CD4-positive, alpha-beta T cell treated with Interferon gamma for 1 hour (primary cell): ENCODE results near the gene CHRNA9.
"Not testable (repeated sequence)": the region's sequence is repeated elsewhere in the genome, so short reads cannot be mapped to it uniquely, and the experiment has no call there.

Experiments used
- DNase-seq: peaks from one replicate; pipeline ENCODE4 v3.0.0-alpha.2; 2020

The CHRNA9 gene

GRCh38 chr4:40392241-40392640 is 57.1 kb downstream of the CHRNA9 start:
- not testable (repeated sequence) for DNase-seq

DNA sequence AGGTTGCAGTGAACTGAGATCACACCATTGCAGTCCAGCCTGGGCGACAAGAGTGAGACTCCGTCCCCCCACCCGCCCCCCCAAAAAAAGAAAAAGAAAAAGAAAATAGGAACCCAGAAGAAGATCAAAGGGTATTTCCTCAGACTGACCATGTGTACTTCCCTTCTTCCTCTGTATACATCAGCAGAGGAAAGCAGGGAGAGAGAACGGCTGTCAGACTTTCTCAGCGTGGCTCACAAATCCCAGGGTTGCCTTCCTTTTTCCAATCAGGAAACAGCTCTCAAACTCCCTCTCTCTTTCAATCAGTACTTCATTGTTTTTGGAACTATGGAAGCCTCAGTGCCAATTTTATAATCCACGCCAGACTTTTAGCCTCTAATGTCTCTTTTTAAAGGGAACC is 59.1 kb downstream of the CHRNA9 start:
- DNase-seq = no peak

DNA sequence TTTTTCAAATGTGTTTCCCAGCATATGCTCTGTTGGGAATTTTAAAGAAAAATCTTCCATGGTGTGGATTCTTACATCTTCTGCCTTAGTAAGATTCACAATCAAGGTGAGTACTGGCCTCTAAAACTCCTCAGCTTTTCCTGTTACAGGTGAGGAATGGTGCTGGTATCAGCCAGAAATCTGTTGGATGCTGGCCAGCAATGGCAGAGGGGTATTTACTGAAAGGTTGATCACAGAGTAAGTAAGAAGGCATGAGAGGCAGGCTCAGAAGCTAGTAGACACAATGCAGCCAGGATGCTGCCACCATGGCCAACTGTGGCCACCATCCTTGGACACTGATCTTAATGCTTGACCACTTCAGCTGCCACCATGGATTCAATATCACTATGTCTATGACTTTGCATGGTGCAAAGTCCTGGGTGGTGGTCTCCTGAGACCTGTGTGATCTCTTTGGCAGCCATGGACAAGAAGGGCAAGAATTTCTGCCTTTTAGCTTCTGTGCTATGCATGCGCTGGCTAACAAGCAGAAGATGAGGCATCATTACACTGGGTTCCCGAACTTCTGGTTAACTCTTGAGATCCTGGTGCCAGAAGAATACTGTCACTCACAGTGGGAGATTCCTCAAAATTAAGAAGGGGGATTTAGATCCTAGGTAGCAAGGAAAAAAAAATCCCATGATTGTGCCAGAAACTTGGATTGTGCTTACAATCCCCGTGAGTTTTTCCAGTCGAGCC is 60.2 kb downstream of the CHRNA9 start:
- DNase-seq = no peak

- DNase-seq = no peak
Observed at GRCh38 chr4:40395908-40396793, 61.0 kb downstream of the CHRNA9 start.

- no peak for DNase-seq
Observed at GRCh38 chr4:40399578-40399977, 64.4 kb downstream of the CHRNA9 start.

- DNase-seq = no peak
Observed at GRCh38 chr4:40401096-40401495, 66.0 kb downstream of the CHRNA9 start.

- DNase-seq = no peak
Observed at GRCh38 chr4:40401631-40402030, 66.5 kb downstream of the CHRNA9 start.

- DNase-seq = no peak
Observed at GRCh38 chr4:40402556-40402955, 67.4 kb downstream of the CHRNA9 start.

DNA sequence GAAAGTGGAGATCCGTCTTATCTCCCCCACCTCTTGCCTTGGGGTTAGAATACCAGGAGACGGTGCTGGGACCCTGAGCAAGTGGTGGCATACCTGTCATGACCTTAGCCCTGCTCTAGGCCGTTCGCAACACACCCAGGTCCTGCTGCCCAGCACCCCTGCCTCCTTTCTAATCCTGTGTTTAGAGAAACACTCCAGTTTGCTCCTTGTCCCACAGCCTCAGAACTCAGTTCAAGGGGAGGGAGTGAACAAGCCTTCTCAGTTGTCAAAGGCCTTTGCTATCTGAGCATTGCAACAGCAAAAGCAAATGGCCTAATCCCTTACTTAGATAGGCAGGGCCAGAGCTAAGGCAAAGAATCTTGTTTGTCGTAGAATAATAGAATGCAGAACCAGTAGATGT is 67.9 kb downstream of the CHRNA9 start:
- DNase-seq = no peak
